SHP77 (cell line): Measurements from ENCODE around the gene SH2D4B.
"Not testable (repeated sequence)": the region's sequence is repeated elsewhere in the genome, so short reads cannot be mapped to it uniquely, and the experiment has no call there.

Experiments used
- DNase-seq, 2 experiments: peaks; one replicate each; lab custom pipeline; 2025; lab: John Stamatoyannopoulos, UW

SH2D4B gene

DNA sequence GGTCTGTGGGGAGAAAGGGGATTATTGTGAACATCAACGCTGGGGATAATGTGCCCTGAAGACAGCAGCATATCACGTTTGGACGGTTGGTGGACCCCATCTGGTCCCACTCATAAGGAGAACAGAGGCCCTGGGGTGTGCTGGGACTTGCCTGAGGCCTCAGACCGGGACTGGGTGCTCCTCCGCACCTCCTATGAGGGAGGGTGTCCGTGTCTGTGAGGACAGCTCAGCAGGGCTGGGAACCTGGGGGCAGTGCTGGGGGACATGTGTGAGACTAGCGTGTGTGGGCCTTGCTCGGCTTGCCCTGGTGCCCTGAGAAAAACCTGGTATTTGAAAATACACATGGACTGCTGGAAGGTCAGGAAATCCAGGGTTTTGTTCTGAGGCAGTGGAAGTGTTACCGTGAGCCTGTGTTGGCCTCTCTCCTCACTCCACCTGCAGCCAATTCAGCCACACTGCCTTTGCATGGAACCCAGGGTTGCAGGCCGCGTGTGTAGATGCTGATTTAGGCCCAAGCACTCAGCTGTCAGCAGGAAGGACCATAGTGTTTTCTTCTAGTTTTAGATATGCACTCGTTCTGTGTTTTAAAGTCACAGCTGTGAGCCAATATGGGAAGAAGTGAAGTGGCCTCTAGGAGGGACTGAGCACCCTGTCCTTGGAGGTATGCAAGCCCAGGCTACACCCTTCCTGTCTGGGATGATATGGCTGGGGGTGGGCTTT is 13.4 kb upstream of the SH2D4B start:
- no peak for DNase-seq

DNA sequence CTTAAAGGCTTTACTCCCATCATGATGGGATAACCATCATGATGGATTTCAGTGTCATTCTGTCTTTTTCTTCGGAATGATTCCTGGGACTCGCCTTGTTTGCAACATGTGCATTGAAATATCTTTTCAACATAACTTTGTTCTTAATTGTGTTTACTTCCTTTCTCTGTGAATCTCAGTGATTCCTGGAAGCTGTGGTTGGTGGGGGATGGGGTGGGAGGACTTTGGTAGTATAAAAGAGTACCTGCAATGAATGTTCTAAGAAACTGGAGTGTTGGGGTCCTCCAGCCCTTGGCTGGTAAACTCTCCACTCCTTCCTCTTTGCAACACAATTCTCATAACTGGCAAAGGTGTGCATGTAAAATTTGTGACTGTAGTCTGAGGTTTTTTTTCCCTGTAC is 11.5 kb upstream of the SH2D4B start:
- DNase-seq, result no peak

DNA sequence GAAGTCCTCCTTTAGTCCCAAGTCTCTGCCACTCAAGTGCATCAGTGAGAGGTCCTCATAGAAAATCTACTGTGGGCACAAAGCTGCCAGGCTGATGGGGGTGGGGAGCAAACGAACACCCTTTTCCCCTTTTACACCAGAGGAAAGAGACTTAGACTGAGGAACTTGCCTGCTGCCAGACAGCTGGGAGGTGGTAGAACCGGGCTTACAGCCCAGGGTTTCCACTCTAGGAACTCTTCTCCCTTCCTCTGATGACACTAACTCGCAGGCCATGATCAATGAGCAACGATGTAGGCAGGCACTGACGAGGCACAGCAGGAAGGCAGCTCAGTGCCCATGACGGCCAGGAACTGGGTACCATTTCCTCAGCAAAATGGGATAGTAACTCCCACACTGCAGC is 11.0 kb upstream of the SH2D4B start:
- DNase-seq, result no peak

GRCh38 chr10:80528185-80528700 is 9.5 kb upstream of the SH2D4B start:
- no peak for DNase-seq

DNA sequence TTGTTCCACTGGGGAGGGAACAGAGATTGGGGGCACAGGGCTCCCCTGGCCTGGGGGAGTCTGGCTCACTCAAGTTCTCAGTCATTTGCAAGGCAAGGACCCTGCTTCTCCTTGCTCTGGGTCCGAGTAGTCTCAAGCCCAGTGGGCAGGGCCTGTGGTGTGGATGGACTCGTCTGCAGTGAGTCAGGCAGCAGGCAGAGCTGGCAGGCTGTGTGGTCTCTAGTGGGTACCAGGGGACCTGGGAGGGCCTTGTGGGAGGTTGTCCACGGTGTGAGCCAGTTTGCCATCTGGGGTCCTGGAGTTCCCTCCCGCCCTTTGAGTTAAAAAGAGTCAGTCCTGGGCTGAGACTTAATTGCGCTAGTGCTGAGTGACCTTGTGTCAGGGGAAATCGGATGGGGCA is 8.8 kb upstream of the SH2D4B start:
- DNase-seq, result no peak

DNA sequence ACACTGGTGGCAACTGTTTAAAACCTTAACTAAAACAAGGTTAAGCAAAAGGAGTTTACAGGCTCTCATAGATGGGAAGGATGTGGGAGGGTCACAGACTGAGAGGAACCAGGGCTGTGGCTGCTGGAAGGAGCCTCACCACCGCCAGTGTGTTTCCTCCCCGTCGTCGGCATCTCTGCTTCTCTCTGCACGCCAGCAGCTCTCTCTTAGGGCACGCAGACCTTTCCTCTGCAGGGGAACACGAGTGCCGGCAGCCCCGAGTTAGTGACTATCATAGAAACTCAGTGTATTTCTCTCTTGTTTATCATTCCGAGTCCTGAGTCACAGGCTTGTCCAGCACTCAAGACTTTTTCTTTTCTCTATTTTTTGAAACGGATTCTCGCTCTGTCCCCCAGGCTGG is 8.1 kb upstream of the SH2D4B start:
- DNase-seq, result no peak

- DNase-seq, result no peak
These were observed 7.5 kb upstream of the SH2D4B start for GRCh38 chr10:80530251-80530650.

DNA sequence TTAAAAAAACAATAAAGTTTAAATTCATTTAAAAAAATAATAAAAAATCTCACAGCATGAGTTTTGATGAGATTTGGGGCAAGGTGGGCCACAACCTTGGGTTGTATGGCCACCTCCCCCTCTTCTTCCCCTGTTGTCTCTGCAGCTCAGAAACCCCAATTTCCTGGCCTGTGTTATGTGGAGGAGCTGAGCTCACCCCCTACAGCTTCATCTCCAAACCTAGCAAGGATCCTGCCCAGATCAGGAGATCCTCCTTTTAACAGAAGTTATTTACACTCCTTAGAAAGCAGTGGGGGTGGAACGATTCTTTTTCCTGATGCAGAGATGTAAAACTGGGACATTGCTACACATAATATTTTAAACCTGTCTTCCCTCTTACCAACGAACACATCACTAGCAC is 6.9 kb upstream of the SH2D4B start:
- DNase-seq, result no peak

GRCh38 chr10:80532571-80532970 is 5.1 kb upstream of the SH2D4B start:
- DNase-seq, result no peak

GRCh38 chr10:80534059-80534458 is 3.6 kb upstream of the SH2D4B start:
- DNase-seq, result not testable (repeated sequence)

- not testable (repeated sequence) for DNase-seq
These were observed 3.1 kb upstream of the SH2D4B start for GRCh38 chr10:80534646-80535045.

DNA sequence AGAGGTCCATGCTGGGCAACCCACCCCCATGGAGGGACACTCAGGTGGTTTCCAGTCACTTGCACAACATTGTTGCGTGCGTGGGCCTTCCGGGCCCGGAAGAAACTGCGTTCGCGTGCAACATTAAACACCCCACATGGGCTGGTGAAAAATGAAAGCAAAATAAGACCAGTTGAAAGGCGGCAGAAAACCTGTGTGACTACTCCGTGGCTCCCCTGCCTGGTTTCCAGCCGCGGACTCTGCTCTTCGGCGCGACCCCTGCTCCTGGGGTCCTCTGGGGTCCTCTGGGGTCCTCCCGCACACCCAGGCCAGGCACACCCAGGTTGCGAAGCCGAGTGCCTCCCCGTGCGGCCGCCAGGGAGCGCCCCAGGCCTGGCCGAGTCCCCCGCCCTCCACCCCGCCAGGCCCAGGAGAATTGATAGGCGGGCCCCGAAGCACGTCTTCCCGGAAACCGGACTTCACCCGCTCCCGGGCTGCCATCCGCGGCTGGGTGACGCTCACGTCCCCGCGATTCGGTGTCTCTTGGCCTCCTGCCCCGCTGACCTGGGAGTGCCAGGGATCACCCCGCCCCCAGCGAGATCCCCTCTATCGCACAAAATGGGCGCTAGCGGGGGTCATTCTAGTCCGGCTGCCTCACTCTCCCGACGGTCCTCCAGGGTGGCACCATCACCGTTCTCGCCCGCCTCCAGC is 1.9 kb upstream of the SH2D4B start:
- DNase-seq, result no peak

DNA sequence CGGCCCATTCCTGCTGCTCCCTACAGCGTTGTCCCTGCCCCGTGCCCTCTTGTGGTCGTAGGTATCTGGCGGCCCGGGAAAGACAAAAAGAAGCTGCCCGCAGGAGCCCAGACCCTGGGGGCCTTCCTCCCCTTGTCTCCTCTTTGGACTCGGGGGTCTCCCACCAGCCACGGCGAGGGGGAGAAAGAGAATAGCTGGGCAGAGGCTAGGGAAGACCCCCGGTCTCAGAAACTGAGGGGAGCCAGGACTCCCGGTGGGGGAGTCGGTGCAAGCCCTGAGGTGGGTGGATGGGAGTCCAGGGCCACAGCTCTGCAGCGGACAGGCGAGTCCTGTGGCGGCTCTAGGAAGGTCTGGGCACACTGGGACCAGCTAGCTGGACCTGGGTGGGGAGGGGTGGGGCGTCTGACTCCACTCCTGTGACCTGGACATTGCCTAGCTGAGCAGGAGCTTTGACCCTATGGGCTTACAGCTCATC is 1.3 kb upstream of the SH2D4B start:
- no peak for DNase-seq

- no peak for DNase-seq
These were observed 491 bp upstream of the SH2D4B start for GRCh38 chr10:80537086-80537735.

- DNase-seq, result no peak
These were observed 931 bp downstream of the SH2D4B start for GRCh38 chr10:80538481-80539185.

DNA sequence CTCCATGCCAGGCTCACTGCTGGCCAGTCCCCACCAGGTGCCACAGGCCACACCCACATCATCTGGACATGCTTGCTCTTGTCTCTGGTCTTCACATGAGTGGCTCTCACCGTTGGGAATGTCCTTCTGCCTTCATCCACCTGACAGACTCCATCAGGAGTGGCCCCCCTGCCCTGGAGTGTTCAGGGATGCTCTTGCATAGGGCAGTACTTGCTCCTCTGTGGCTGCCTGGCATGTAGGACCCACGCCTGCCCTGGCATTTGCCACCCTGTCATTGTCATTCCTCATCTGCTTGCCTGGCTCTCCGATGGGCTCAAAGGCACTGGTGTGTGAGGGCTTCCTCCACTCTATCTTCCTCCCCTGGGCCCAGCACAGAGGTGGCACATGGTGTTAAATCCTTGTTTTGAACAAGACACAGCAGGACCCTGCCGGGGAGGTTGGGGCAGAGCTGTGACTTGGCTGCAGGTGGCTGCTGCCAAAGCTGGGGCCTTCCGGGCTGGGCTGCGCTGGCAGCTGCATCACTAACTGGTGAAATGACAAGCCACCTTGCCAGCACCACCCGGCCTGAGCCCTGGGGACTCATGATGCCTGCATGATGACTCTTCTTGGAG is 1.8 kb downstream of the SH2D4B start:
- DNase-seq, result no peak

GRCh38 chr10:80540136-80540535 is 2.4 kb downstream of the SH2D4B start:
- DNase-seq, result no peak

- DNase-seq, result no peak
These were observed 2.9 kb downstream of the SH2D4B start for GRCh38 chr10:80540618-80540980.

DNA sequence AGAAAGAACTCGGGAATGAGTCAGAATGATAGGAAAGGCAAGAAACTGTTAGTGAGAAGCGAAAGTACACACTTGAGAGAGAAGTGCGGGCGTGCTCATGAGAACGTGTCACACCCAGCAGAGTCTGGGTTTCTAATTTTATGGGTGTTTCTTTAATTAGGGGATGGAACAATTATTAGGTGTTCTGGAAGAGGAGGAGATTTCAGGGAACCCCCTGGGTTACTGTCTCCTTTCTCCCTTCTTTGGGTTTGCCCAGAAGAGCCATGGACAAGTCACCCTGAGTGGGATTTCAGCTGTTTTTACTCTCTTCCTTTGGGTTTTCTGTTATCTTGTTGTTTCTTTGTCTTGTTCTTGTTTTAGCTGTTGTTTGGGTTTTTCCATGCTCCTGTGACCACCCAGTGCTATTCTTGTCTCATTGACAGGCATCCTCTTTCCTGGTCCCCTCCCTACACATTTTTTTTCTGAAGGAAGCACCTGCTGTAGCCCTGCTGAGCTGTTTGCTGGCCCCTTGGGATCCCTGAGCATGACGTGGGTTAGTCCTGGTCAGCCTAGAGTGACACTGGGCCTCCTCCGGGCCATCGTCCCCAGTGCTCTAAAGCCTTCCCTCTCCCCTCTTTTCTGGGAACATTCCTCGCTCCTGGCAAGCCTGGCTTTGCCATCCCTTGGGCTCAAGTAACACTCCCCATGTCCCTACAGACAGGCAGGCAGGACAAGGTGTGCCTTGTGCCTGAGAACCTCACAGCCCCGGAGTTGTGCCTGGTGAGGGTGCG is 3.5 kb downstream of the SH2D4B start:
- DNase-seq, result no peak

DNA sequence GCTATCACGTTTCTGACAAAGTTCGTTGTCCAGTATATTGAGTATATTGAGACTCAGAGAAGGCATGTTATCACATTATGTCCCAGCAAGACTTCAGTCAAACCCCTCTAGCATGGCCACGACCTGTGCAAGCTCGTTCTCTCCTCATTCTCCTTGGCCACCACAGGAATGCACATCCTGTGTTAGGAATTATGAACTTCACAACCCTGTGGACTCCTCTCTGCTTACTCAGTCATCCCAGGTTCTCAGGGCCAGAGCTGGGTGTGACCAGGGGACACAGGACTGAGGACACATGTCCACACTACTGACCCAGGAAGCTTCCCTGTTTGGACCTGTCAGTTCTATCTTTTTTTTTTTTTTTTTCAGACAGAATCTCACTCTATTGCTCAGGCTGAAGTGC is 4.4 kb downstream of the SH2D4B start:
- no peak for DNase-seq

DNA sequence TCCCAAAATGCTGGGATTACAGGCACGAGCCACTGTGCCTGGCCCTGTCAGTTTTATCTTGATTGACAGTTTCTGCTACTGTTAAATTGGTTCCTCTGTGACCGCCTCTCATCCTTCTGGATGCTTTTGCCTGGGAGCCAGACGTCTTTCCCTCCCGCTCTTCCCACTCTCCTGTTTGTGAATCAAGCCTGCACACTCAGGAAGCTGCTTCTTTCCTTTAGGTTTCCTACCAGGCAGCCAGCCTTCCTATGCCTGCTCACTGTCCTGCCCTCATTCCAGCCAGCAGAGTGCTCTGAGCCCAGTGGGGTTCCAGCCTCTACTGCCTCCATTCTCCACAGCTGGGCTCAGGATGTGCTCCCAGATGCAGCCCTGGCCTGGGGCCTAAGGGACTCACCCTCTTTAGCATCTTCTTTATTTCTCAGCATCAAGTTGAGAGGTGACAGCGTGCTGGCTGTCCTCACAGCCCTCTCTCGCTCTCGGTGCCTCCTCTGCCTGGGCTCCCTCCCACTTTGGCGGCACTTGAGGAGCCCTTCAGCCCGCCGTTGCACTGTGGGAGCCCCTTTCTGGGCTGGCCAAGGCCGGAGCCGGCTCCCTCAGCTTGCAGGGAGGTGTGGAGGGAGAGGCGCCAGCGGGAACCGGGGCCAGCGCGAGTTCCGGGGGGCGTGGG is 5.1 kb downstream of the SH2D4B start:
- no peak for DNase-seq
